Pancreas (tissue), 10 donors: ENCODE measurements around the gene ZFAND2A. TPM values are rescaled to one million over a fixed set of nuclear protein-coding genes. Genes with fewer than 3 reads are reported as not detected.
A peak's percentile ranks its signal among the peaks of the same experiment; 100 is the strongest.

Source experiments
- ATAC-seq, 4 donors: fragments of 200-7000 bp; cut with Tn5 transposase; one replicate each; pipeline versions ENCODE4 v1.8.0 to v1.9.1; 2020; ENCODE audit warnings: mild to moderate bottlenecking in 4 of 4, moderate library complexity in 4 of 4
- DNase-seq, 6 donors: peaks; one replicate each; pipeline ENCODE4 v3.0.0-alpha.2; 2020
- FAIRE-seq: peaks from 2 replicates; lab custom pipeline; 2012; peaks lifted over from hg19 to GRCh38; lab: Jason Lieb, UNC
- H3K27ac ChIP-seq, 4 donors: fragments of 200-600 bp; sonication (generic); 1 replicate in 3 of 4; 2 replicates in 1 of 4; pipeline versions ENCODE4 v1.5.0 to v1.8.0; 2020
- H3K27me3 ChIP-seq, 4 donors: fragments of 200-600 bp; one replicate each; pipeline ENCODE4 v1.8.0; 2021
- H3K36me3 ChIP-seq, 3 donors: fragments of 200-600 bp; sonication (generic) in 1 of 3; one replicate each; pipeline versions ENCODE4 v1.5.0 to v1.8.0; 2020 to 2021
- H3K4me1 ChIP-seq, 3 donors: fragments of 200-600 bp; one replicate each; pipeline ENCODE4 v1.8.0; 2021
- H3K4me3 ChIP-seq, 4 donors: fragments of 200-600 bp; sonication (generic) in 2 of 4; one replicate each; pipeline versions ENCODE4 v1.5.0 to v1.8.0; 2020 to 2021
- H3K9me3 ChIP-seq, 4 donors: fragments of 200-600 bp; one replicate each; pipeline ENCODE4 v1.8.0; 2021
- WGBS, 2 donors: extraction: QIAGEN DNeasy Blood & Tissue Kit; methylation state at CpG; one replicate each; pipeline ENCODE4 v1.1.7; 2013; 5-methylcytosine and 5-hydroxymethylcytosine counted together
- intact Hi-C, 3 donors: fragments of 100-400 bp; cut with DNase I; formaldehyde crosslinking; loops; one replicate each; pipeline versions ENCODE4 v1.11.1 to v1.14.2; 2022
- polyA plus RNA-seq, 2 donors: library from polyadenylated mRNA; stranded (reverse); fragments of 200-250 nt; gene quantifications; one replicate each; pipeline ENCODE4 v1.2.3, GENCODE V29; 2013
- total RNA-seq, 6 donors: library from RNA; stranded (reverse); fragmentation: NEBNext Ultra II Directional in 4 of 6; extraction: Animal tissue kit (Norgen Biotek cat#: 25700) in 4 of 6; gene quantifications; one replicate each; pipeline versions ENCODE4 v1.2.1 to v1.2.4, GENCODE V29; 2021 to 2023
- TF ChIP-seq, protein P1 (sequence below), 4 donors: fragments of 200-600 bp; sonication (generic) in 3 of 4; IDR thresholded peaks; one replicate each; pipeline versions ENCODE4 v1.5.0 to v1.8.0; 2021; ENCODE audit warnings: antibody characterized with exemption in 4 of 4
- donor health status: healthy with polysubstance abuse.
- donor health status: DM: no; HTN: no; CAD: no; lungs with moderate emphysema.
- donor health status: DM: no; HTN: no; CAD: no.
- donor health status: control.
- donor health status: control.
- donor health status: Bipolar disorder and iron deficiency.
- donor health status: DM: yes; HTN: yes; CAD: no.
- donor health status: DM: no; HTN: no; CAD: no.
- donor health status: DM: no; HTN: no; CAD: no.
- donor health status: DM: yes; HTN: yes; CAD: no.

ZFAND2A gene
- total and polyA plus RNA-seq, 8 donors: 6.1 to 35.0 (median 15.3) TPM

DNA sequence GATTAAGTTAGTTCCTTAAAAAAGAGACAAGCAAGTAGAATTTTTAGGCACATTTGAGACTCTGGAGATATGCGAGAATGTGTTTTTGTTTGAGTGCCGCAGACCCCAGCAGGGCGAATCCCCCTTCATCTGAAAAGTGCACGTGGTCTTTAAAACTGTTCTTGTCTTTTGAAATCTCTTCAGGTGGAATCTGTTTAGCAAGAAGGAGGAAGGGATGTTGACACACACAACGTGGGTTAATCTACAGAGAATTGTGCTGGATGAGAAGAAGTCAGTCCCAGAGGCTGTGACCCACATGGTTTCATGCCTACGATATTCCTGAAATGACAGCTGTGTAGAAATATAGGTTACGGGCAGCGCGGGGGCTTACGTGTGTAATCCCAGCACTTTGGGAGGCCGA lies 27.1 kb upstream of the ZFAND2A start:
- 69 to 73% methylated on average over 11 of the region's 11 CpGs for WGBS, 2 donors
- no peaks in the 10 kb centered on the region for H3K4me1 ChIP-seq
- H3K27ac ChIP-seq: no peak overlapping the region
- DNase-seq: no peak
- no peaks in the 10 kb centered on the region for H3K9me3 ChIP-seq
- TF ChIP-seq, protein P1, sequence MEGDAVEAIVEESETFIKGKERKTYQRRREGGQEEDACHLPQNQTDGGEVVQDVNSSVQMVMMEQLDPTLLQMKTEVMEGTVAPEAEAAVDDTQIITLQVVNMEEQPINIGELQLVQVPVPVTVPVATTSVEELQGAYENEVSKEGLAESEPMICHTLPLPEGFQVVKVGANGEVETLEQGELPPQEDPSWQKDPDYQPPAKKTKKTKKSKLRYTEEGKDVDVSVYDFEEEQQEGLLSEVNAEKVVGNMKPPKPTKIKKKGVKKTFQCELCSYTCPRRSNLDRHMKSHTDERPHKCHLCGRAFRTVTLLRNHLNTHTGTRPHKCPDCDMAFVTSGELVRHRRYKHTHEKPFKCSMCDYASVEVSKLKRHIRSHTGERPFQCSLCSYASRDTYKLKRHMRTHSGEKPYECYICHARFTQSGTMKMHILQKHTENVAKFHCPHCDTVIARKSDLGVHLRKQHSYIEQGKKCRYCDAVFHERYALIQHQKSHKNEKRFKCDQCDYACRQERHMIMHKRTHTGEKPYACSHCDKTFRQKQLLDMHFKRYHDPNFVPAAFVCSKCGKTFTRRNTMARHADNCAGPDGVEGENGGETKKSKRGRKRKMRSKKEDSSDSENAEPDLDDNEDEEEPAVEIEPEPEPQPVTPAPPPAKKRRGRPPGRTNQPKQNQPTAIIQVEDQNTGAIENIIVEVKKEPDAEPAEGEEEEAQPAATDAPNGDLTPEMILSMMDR (IDR thresholded peaks at IDR 0.05): no peak
- H3K27me3 ChIP-seq: peaks cover 0 to 6% (median 3%) of the 10 kb centered on the region in 4 donors
- no peak overlapping the region for H3K4me3 ChIP-seq
- ATAC-seq: no peak
- H3K36me3 ChIP-seq: no peaks in the 10 kb centered on the region
- no peak for FAIRE-seq
- intact Hi-C loops: no loop called here

DNA sequence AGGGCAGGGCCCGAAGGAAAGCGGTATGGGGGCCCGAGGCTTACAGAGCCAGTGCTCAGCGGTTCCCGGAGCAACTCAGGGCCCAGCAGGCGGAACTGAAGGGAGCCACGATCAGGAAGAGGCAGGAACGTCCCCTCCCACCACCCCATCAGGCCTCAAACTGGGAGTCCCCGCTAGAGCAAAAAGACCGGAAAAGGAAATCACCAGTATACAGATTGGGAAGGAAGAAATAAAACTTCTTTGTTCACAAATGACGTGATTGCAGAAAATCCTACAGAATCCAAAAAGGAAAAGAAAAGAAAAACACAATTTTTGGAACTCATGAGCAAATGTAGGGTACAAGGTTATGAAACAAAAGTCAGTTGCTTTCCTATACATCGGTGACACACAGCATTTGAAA lies 21.6 kb upstream of the ZFAND2A start:
- H3K4me1 ChIP-seq: no peaks in the 10 kb centered on the region
- WGBS, 2 donors: 58 to 72% methylated on average over 12 of the region's 12 CpGs
- ATAC-seq: no peak
- no peak overlapping the region for H3K27ac ChIP-seq
- H3K4me3 ChIP-seq: no peak overlapping the region
- intact Hi-C loops: no loop called here
- TF ChIP-seq, protein P1 (IDR thresholded peaks at IDR 0.05): no peak
- H3K27me3 ChIP-seq: peaks cover 0 to 5% (median 2%) of the 10 kb centered on the region in 4 donors
- no peaks in the 10 kb centered on the region for H3K9me3 ChIP-seq
- DNase-seq: no peak
- no peak for FAIRE-seq
- H3K36me3 ChIP-seq: no peaks in the 10 kb centered on the region

DNA sequence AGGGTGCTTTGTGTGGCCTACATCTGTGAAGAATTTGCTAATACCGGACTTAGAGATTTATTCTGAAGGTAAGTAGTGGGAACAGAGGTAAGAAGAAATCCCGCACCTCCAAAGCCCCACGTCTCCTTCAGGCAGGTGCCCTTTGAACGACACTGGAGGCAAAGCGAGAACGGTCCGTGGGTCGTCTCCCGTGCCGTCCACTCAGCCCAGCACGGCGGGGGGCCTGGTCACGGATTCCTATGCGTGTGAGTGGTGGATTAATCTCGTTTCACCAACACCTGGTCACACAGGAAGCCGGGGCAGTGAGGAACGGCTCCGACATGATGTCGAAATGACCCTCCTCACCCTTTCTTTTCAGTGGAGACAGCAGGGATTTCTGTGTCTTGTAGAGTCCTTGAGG lies 21.0 kb upstream of the ZFAND2A start:
- H3K27me3 ChIP-seq: peaks cover 0 to 3% (median 1%) of the 10 kb centered on the region in 4 donors
- H3K9me3 ChIP-seq: no peaks in the 10 kb centered on the region
- TF ChIP-seq, protein P1 (IDR thresholded peaks at IDR 0.05): no peak
- H3K4me1 ChIP-seq: no peaks in the 10 kb centered on the region
- ATAC-seq: no peak
- no peak overlapping the region for H3K4me3 ChIP-seq
- peak in 1 of 6 donors; percentile 36 for DNase-seq
- intact Hi-C loops: no loop called here
- no peaks in the 10 kb centered on the region for H3K36me3 ChIP-seq
- no peak overlapping the region for H3K27ac ChIP-seq
- WGBS, 2 donors: 65 to 74% methylated on average over 19 of the region's 19 CpGs
- no peak for FAIRE-seq

DNA sequence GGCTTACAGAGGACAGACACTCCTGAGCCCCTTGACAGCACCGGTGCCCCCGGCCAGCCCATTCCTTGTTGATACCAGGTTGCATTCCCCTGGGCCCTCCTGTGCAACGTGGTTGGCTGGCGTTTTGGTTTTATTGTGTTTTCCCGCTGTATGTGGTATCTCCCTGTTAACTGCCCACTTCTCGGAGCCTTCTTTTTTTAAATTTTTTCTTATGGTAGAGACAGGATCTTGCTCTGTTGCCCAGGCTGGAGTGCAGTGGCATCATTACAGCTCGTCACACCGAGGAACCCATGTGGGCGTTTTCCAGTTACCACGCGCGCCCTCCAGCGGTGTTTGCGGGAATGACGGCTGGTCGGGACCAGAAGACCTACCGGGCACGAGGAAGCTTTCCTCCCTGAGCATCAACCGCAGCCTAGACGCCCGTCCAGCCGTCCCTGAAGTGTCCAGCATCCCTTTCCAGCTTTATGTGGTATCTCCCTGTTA lies 16.9 kb upstream of the ZFAND2A start:
- Histone ChIP-seq H3K36me3 (no peaks in the 10 kb centered on the region), H3K27ac (no peak overlapping the region), H3K27me3 (peaks cover 0 to 2% (median 0%) of the 10 kb centered on the region in 4 donors), H3K4me3 (no peak overlapping the region), H3K4me1 (no peaks in the 10 kb centered on the region), H3K9me3 (no peaks in the 10 kb centered on the region)
- 25 to 32% methylated on average over 22 of the region's 22 CpGs for WGBS, 2 donors
- DNase-seq: peak in 5 of 6 donors; percentile 53 to 92 (median 79)
- ATAC-seq: peak; percentile 81 to 88 (median 86)
- intact Hi-C loops: no loop called here
- TF ChIP-seq, protein P1 (IDR thresholded peaks at IDR 0.05): peak; percentile 33 to 59 (median 48)
- no peak for FAIRE-seq
